ENCODE measurements around the gene CDC6. TPM values are rescaled to one million over a fixed set of nuclear protein-coding genes. Genes with fewer than 3 reads are reported as not detected.

Gene CDC6
- total RNA-seq, 4 donors from 2014 or later, result 0.54 to 2.2 (median 1.2) TPM; not detected in 1

DNA sequence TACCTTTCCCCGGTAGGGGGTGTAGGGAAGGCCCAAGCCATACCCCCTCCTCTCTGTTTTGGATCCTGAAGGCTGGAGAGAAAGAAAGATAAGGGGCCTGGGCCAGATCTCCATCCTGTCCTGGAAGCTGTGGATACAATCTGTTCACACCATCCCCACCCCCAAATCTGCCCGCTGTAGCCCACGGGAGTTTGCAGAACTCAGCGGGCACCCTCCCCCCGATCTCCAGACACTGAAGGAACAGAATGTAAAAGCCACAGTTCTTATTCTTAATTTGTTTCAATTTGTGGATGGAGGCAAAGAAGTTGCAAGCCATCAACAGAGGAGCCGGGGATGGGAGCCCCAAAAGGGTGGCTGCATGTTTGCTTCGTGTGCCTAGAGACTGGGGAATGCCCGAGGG lies 49.7 kb downstream of the CDC6 start:
- no CpG with 5 or more reads among the region's 8 CpGs for WGBS, 2 donors (ENCODE audit: low coverage in 1 of 2)
- H3K4me3 ChIP-seq, result no peak overlapping the region
- no peak for ATAC-seq

GRCh38 chr17:40338058-40338457 lies 50.4 kb downstream of the CDC6 start:
- WGBS, 2 donors (ENCODE audit: low coverage in 1 of 2), result 50 to 60% methylated on average over 1 of the region's 5 CpGs
- ATAC-seq, result no peak
- Histone ChIP-seq H3K36me3 (no peaks in the 10 kb centered on the region), H3K27me3 (no peaks in the 10 kb centered on the region), H3K9me3 (no peaks in the 10 kb centered on the region), H3K27ac (peak overlapping the region in 3 of 4 donors; percentile 86 to 97 (median 95)), H3K4me1 (peaks cover 8 to 88% (median 56%) of the 10 kb centered on the region in 3 donors), H3K4me3 (no peak overlapping the region)
- TF ChIP-seq, protein P1, sequence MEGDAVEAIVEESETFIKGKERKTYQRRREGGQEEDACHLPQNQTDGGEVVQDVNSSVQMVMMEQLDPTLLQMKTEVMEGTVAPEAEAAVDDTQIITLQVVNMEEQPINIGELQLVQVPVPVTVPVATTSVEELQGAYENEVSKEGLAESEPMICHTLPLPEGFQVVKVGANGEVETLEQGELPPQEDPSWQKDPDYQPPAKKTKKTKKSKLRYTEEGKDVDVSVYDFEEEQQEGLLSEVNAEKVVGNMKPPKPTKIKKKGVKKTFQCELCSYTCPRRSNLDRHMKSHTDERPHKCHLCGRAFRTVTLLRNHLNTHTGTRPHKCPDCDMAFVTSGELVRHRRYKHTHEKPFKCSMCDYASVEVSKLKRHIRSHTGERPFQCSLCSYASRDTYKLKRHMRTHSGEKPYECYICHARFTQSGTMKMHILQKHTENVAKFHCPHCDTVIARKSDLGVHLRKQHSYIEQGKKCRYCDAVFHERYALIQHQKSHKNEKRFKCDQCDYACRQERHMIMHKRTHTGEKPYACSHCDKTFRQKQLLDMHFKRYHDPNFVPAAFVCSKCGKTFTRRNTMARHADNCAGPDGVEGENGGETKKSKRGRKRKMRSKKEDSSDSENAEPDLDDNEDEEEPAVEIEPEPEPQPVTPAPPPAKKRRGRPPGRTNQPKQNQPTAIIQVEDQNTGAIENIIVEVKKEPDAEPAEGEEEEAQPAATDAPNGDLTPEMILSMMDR (IDR thresholded peaks at IDR 0.05), result no peak
- TF ChIP-seq POLR2AphosphoS5 (IDR thresholded peaks at IDR 0.05) (no peak), POLR2A (IDR thresholded peaks at IDR 0.05) (no peak), EP300 (IDR thresholded peaks at IDR 0.05) (no peak)

More for the DNA sequence above, 49.7 kb downstream of the CDC6 start:
- no peaks in the 10 kb centered on the region for H3K9me3 ChIP-seq
- H3K36me3 ChIP-seq, result no peaks in the 10 kb centered on the region
- H3K4me1 ChIP-seq, result peaks cover 13 to 88% (median 63%) of the 10 kb centered on the region in 3 donors
- H3K27ac ChIP-seq, result peak overlapping the region in 3 of 4 donors; percentile 86 to 97 (median 95)
- no peak for TF ChIP-seq POLR2A (IDR thresholded peaks at IDR 0.05)
- TF ChIP-seq POLR2AphosphoS5 (IDR thresholded peaks at IDR 0.05), result no peak
- TF ChIP-seq, protein P1 (IDR thresholded peaks at IDR 0.05), result no peak
- no peak for TF ChIP-seq EP300 (IDR thresholded peaks at IDR 0.05)
- no peaks in the 10 kb centered on the region for H3K27me3 ChIP-seq

DNA sequence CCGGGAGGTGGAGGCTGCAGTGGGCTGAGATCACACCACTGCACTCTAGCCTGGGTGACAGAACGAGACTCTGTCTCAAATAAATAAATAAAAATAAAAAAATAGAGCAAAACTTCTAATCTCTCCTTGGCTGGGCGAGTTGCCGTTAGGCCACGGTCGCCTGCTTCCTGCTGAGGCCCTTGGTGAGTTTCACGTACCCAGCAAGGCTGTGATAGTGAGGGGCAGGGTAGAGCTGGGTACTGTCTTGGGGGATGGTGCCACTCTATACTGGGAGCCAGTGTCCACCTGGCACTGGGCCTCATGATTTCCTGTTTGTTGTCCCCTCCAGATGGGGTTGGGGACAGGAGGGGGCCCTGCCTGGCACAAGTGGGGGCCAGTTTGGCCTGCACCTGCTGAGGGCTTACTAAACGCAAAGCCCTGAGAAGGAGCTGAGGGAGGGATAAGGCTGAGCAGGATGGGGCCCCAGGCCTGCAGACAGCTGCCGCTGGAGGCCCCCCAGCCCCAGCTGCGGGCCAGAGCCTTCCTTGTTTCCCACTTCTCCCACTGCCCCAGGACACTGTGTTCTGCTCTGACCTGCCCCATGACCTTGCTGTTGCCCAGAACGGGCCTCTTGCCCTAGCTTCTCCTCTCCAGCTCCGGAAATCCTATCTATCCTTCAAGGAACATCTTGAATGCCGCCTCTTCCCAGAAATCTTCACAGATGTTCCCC lies 51.4 kb downstream of the CDC6 start:
- H3K9me3 ChIP-seq, result no peaks in the 10 kb centered on the region
- no peaks in the 10 kb centered on the region for H3K27me3 ChIP-seq
- 49 to 82% methylated on average over 3 to 10 of the region's 13 CpGs for WGBS, 2 donors (ENCODE audit: low coverage in 1 of 2)
- H3K36me3 ChIP-seq, result no peaks in the 10 kb centered on the region
- no peak for ATAC-seq
- H3K4me1 ChIP-seq, result peaks cover 6 to 88% (median 46%) of the 10 kb centered on the region in 3 donors
- no peak overlapping the region for H3K4me3 ChIP-seq
- peak overlapping the region in 3 of 4 donors; percentile 25 to 97 (median 95) for H3K27ac ChIP-seq
- TF ChIP-seq POLR2AphosphoS5 (IDR thresholded peaks at IDR 0.05), result no peak
- TF ChIP-seq, protein P1 (IDR thresholded peaks at IDR 0.05), result no peak
- no peak for TF ChIP-seq POLR2A (IDR thresholded peaks at IDR 0.05)
- TF ChIP-seq EP300 (IDR thresholded peaks at IDR 0.05), result no peak

DNA sequence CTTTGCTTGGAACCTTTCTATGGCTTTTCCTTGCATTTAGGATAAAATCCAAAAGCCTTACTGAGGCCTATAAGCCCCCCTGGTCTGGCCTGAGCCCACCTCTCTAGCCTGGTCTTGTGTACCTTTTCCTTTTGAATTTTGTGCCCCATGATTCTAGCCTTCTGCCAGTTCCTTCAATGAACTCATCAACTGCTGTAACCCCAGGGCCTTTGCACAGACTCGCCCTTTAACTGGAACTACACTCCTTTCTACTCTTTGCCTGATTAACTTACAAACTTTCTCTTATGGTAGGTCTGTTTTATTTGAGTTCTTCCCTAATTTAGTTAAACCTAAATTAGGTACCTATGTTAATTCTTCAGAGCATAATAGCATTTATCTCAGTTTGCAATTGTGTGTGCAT lies 52.6 kb downstream of the CDC6 start:
- peak overlapping the region in 3 of 4 donors; percentile 95 to 99 (median 97) for H3K27ac ChIP-seq
- H3K9me3 ChIP-seq, result no peaks in the 10 kb centered on the region
- no peak for ATAC-seq
- H3K4me3 ChIP-seq, result peak overlapping the region in 1 of 2 donors; percentile 90
- 100% methylated on average over 1 of the region's 1 CpG for WGBS, 2 donors (ENCODE audit: low coverage in 1 of 2)
- H3K27me3 ChIP-seq, result no peaks in the 10 kb centered on the region
- peaks cover 0 to 88% (median 41%) of the 10 kb centered on the region in 3 donors for H3K4me1 ChIP-seq
- TF ChIP-seq EP300 (IDR thresholded peaks at IDR 0.05) (no peak), POLR2A (IDR thresholded peaks at IDR 0.05) (no peak), POLR2AphosphoS5 (IDR thresholded peaks at IDR 0.05) (no peak)
- TF ChIP-seq, protein P1 (IDR thresholded peaks at IDR 0.05), result no peak
- H3K36me3 ChIP-seq, result no peaks in the 10 kb centered on the region

Data from gastroesophageal sphincter (tissue), 4 donors.